ENCODE data around the gene SLC38A8.

The SLC38A8 gene

GRCh38 chr16:84068783-84069462, 26.3 kb upstream of the SLC38A8 start:
- no peak for DNase-seq (ENCODE audit: low read depth)

DNA sequence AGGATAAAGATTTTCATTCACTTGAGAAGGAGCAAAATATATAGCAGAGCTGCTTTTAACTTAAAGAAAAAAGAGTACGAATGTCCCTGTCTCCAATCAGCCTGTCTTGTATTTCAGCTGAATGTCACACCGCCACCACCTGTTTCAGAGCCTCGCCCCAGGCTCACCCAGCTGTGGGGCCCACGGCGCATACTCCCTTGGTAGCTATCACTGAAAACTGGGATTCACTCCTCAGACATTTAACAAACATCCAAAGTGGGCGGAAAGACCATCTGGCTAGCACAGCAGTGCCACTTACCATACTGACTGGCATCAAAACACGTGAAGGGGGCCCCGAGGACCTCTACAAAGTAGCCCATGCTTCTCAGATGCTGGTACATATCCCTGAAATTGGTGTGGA, 25.4 kb upstream of the SLC38A8 start:
- DNase-seq (ENCODE audit: low read depth): no peak

DNA sequence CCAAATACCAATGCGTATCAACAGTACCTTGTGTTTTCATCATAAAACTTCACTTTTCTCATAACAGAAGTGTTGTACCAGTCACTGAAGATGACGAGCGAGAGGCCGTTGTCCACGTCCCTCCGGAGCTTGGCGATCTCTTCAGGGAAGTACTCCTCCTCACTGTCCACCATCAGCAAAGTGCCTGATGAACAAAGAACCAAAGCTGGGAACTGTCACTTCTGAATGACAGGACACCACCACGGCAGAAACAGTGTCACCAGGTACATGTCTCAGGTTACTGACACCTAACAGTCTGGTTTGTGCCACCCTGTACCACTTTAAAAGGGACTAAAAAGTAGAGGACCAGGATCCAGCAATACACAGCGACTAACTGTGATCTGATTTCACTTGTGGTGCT, 25.0 kb upstream of the SLC38A8 start:
- no peak for DNase-seq (ENCODE audit: low read depth)

GRCh38 chr16:84065536-84066132, 23.0 kb upstream of the SLC38A8 start:
- no peak for DNase-seq (ENCODE audit: low read depth)

DNA sequence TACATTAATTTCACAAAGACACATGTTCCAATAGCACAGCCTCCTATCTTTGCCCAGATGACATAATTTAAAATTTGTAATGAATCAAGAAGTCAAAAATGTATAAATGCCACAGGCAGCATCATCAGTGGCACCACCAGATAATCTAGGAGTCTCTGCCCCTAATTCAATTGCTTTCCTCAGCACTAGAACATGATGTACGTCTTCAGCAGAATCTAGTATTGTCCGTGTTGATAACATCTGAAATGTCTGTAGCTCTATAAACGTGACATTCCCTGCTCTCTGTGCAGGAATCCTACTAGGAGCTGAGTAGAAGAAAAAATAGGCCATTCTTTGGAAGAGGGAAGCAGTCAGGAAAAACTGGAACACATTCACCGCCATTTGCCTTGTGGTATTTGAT, 21.4 kb upstream of the SLC38A8 start:
- no peak for DNase-seq (ENCODE audit: low read depth)

DNA sequence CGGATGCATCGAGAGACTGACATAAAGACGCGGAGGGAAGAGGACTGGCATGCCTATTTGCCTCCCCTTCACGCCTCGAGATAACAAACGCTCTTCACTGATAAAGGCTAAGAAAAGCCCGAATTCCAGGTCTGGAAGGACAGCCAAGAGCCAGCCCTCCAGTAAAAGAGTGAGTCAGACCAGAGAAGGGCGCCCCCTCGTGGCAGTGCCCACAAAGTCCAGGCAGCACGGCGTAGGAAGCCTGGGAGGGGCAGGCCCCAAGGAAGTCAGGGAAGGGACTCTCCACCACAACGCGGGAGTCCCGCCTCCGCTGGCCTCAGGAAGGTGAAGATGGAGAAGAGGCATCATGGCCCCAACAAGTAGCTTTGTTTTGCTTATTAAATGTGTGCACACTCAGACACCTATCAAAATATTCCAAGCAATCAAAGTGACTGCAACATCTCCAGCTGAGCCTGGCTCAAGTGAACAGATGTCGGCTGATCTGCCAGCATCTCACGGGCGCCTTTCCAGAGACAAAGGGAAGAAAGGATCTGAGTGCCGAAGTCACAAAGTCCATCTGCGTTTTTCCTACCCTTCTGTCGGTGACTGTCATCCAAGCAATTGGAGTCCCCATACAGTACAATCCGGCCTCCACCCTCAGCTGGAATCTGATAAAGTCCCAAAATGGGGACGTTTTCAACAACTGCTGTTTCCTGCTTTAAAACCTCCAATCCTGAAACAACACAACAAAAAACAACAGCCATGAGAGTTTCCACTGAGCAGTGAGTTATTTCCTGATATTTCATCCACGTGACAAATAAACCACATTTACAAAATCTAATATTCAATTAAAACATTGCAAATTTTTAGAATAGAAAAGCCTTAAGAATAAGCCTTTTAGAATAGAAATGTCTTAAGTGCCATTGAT, 20.4 kb upstream of the SLC38A8 start:
- DNase-seq (ENCODE audit: low read depth): peak; percentile 48

DNA sequence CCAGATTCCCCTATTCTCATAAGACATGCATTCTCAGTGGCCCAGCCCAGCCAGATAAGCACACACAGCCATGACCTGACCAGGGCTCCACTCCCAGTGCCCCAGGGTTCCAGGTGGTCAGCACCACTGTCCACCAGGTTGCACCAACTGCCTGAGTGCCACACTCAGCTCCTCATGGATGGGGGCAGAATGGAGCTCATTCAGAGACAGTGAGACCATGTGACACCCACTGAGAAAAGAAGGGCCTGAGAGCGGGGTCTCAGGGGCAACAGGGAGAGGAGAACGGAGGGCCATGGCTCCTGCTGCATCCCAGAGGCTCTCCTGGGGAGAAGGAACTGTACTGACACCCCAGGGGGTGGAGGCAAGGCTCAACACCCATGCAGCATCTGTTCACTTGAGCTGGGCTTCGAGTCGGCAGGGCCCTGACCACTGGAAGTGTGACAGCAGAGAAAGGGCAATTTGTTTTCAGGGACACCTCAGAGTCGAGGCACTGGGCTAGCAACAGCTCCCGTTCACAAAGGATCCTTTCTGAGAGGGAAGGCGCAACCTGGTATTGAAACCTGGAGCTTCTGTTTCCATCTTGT, 18.7 kb upstream of the SLC38A8 start:
- DNase-seq (ENCODE audit: low read depth): no peak

GRCh38 chr16:84059946-84060901, 17.6 kb upstream of the SLC38A8 start:
- DNase-seq (ENCODE audit: low read depth): no peak

DNA sequence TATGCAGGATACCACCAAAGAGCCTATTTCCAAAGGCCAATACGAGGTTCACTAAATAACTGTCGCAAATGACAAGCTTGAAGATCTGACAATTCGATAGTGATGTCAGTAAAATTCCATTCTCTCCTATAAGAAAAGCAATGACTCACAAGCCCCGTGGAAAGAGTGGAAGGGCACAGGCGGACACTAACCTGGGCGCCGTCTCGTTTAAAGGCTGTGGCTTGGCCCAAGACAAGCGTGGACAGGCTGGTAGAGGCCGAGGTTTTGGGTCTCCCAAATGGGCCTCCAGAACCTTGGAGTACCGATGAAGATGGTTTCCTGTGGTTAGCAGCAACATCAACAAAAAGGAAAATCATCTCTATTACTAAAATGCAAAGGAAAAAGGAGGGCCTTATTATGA, 16.5 kb upstream of the SLC38A8 start:
- DNase-seq (ENCODE audit: low read depth): no peak

DNA sequence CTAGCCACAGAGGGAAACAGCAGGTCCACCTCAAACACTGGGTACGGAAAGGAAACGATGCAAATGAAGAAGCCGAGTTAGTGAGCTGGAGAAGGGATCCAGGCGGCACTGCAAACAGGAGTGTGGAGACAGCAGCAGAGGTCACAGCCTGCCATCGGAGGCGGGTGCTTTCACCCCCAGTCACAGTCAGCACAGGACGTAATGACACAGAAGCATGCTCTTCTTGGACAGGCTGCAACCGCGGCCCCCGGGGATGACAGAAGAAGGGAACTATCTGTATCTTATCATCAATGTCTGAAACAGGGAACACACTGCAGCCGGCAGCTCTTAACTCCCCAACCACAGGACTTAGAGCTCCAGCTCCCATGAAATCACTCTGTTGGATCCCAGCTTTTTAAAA, 16.1 kb upstream of the SLC38A8 start:
- DNase-seq (ENCODE audit: low read depth): no peak

- DNase-seq (ENCODE audit: low read depth): no peak
Measured at GRCh38 chr16:84058211-84058610, 15.6 kb upstream of the SLC38A8 start.

DNA sequence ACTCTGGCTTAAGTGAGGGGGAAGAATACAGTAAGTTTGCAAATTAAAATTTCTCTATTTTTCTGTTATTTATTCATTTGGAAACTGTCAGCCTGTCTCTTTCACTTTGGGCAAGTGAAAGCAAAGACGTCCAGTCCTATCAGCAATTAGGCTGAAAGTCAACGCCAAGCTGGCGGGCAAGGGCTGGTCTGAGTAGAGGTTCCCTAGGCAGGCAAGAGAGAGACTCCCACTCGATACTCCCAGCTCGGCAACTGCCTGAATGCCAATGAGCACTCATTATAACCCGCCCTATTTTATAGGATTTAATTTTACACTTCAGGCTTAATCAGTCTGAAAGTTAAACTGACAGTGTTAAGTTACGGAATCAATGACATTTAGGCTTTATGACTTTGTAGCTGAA, 14.3 kb upstream of the SLC38A8 start:
- DNase-seq (ENCODE audit: low read depth): no peak

GRCh38 chr16:84055801-84056634, 13.4 kb upstream of the SLC38A8 start:
- no peak for DNase-seq (ENCODE audit: low read depth)

- DNase-seq (ENCODE audit: low read depth): no peak
Measured at GRCh38 chr16:84055366-84055765, 12.8 kb upstream of the SLC38A8 start.

GRCh38 chr16:84054916-84055315, 12.3 kb upstream of the SLC38A8 start:
- no peak for DNase-seq (ENCODE audit: low read depth)

DNA sequence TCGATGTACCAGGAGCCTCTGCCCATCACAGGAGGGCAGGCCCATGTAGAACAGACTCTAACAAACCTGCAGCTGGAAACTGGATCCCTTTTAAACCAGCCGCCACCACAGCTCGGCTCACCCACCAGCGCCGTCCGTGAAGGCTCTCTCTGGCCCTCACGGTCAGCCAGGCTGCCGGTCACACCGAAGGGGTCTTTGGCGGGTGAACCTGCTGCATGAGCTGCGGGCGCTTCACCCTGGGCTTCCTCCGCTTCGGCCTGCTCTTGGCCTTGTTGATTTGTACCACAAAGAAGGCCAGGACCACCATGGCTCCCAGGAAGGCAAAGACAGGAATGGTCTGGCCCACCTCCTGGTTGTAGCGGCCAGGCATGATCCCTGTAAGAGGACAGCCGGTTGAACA, 11.7 kb upstream of the SLC38A8 start:
- no peak for DNase-seq (ENCODE audit: low read depth)

DNA sequence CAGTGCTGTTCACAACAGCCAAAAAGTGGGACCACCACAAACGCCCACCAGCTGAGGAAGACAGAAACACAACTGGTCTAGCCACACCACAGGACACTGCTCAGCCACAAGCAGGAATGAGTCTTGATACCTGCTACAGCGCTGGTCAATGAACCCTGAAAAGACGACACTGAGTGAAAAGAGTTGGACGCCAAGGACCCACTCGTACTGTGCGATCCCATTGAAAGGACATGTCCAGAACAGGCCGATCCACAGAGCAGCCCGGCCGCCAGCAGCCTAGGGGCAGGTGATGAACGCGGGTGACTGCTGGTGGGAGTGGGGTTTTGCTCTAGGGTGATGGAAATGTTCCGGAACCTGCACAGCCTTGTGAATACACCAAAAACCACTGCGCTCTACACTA, 10.6 kb upstream of the SLC38A8 start:
- no peak for DNase-seq (ENCODE audit: low read depth)

DNA sequence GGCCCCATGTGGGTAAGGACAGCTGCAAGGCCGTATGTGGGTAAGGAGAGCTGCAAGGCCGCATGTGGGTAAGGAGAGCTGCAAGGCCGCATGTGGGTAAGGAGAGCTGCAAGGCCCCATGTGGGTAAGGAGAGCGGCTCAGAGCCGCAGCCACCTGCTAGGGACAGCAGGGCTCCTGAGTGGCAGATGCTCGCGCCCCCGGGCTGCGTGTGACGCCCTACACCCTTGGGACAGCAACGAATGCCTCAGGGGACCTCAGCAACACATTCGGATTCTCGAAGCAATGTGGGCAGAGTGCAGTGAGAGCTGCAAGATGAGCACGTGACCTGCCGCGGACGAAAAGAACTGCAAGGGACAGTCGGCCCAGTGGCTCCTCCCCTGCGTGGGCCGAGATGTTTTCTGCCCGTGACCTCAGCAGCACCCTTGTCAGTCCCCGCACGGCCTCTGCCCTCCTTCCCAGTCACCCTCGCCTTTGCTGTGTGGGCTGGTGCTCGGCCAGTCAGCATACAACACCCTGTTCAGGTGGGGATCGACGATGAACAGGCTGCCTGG, 9.6 kb upstream of the SLC38A8 start:
- DNase-seq (ENCODE audit: low read depth): no peak

DNA sequence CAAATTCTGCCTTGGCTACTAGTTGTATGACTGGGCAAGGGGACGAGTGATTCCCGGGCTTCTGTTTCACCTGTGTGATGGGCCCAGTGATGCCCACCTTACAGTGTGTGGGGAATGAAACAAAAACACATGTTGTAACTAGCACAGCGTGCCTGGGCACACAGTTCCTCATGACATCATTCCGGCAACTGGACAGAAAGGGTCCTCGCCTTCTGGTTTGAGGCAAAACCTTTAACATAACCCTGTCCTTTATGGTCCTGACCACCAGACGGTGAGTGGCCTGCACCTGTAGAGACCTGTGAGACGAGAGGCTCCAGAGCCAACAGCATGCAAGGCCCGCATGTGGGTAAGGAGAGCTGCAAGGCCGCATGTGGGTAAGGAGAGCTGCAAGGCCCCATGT, 7.7 kb upstream of the SLC38A8 start:
- DNase-seq (ENCODE audit: low read depth): no peak

DNA sequence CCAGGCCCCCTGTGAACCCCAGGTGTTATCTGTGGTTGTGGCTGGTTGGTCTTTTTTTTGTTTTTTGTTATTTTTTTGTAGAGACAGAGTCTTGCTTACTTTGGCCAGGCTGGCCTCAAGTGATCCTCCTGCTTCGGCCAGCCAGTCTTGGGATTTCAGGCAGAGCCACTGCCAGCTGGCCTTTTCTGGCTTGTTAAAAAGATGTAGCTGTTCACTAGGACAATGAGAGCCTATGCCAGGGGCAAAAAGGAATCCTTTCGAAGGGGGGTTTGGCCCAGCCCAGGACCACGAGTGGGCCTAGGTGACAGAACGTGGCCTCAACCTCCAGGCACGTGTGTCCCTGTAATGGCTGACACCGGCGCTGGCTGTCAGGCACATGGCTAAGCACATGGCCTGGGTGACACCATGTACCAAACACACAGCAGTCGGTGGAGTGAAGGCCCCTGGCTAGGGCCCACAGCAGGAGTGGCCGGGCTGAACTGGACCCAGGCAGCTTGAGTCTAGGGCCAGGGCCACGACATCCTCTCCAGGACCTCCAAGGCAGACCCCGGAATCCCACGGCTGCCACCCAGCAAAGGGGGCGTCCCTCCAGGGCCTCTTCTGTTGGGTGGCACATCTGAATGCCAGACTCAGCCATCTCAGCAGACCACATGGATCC, 6.9 kb upstream of the SLC38A8 start:
- no peak for DNase-seq (ENCODE audit: low read depth)

Data from CMK (cell line).